RPMI8226 (cell line): ENCODE data around the gene GSTP1.
"Not testable (repeated sequence)": the region's sequence is repeated elsewhere in the genome, so short reads cannot be mapped to it uniquely, and the experiment has no call there.

Source experiments
- DNase-seq: peaks from one replicate; pipeline ENCODE4 v3.0.0-alpha.2; 2015

GSTP1 gene

GRCh38 chr11:67599149-67599548 lies 15.5 kb downstream of the GSTP1 start:
- DNase-seq, result no peak

- DNase-seq, result peak; percentile 25
Observed at GRCh38 chr11:67600324-67601029, 16.9 kb downstream of the GSTP1 start.

GRCh38 chr11:67601098-67601497 lies 17.5 kb downstream of the GSTP1 start:
- DNase-seq, result no peak

GRCh38 chr11:67604119-67604518 lies 20.5 kb downstream of the GSTP1 start:
- DNase-seq, result not testable (repeated sequence)

- DNase-seq, result no peak
Observed at GRCh38 chr11:67604815-67605214, 21.2 kb downstream of the GSTP1 start.

- no peak for DNase-seq
Observed at GRCh38 chr11:67605231-67606011, 21.8 kb downstream of the GSTP1 start.

GRCh38 chr11:67606093-67606491 lies 22.5 kb downstream of the GSTP1 start:
- no peak for DNase-seq

- peak; percentile 100 for DNase-seq
Observed at GRCh38 chr11:67606492-67607295, 23.1 kb downstream of the GSTP1 start, which contains the start of gene NDUFV1. Gene NDUFV1, plus strand, starts transcription at chr11:67606936. Its CDS starts 69 bp downstream, at chr11:67607005.

- DNase-seq, result no peak
Observed at GRCh38 chr11:67607507-67607906, 23.9 kb downstream of the GSTP1 start.

- no peak for DNase-seq
Observed at GRCh38 chr11:67608486-67608885, 24.9 kb downstream of the GSTP1 start.

GRCh38 chr11:67609316-67609715 lies 25.7 kb downstream of the GSTP1 start:
- DNase-seq, result no peak

- DNase-seq, result no peak
Observed at GRCh38 chr11:67610302-67610868, 26.8 kb downstream of the GSTP1 start.

- DNase-seq, result no peak
Observed at GRCh38 chr11:67611165-67611564, 27.6 kb downstream of the GSTP1 start.

GRCh38 chr11:67611704-67612587 lies 28.3 kb downstream of the GSTP1 start:
- DNase-seq, result no peak

GRCh38 chr11:67612751-67613150 lies 29.1 kb downstream of the GSTP1 start:
- DNase-seq, result no peak

- DNase-seq, result no peak
Observed at GRCh38 chr11:67613313-67613959, 29.8 kb downstream of the GSTP1 start.

- peak; percentile 92 for DNase-seq
Observed at GRCh38 chr11:67613960-67614715, 30.5 kb downstream of the GSTP1 start.

- peak; percentile 77 for DNase-seq
Observed at GRCh38 chr11:67614730-67615714, 31.4 kb downstream of the GSTP1 start.

GRCh38 chr11:67615728-67616430 lies 32.3 kb downstream of the GSTP1 start:
- no peak for DNase-seq
